T-helper 22 cell (primary cell): Measurements from ENCODE around the gene MPI.
A peak's percentile ranks its signal among the peaks of the same experiment; 100 is the strongest.

Source experiments
- DNase-seq: peaks from one replicate; pipeline ENCODE4 v3.0.0-alpha.2; 2020; ENCODE audit warnings: low read depth

The MPI gene

GRCh38 chr15:74889883-74890664, at the start of gene MPI:
MPI (plus strand) TSS chr15:74890042; CDS start chr15:74890074, 32 bp downstream.
- peak; percentile 74 for DNase-seq

GRCh38 chr15:74840851-74841775, 48.7 kb upstream of the MPI start:
- no peak for DNase-seq

GRCh38 chr15:74841891-74842373, 47.9 kb upstream of the MPI start:
- DNase-seq, result no peak

- peak; percentile 90 for DNase-seq
Observed at GRCh38 chr15:74842581-74843444, 47.0 kb upstream of the MPI start, which contains the start of gene ULK3. ULK3 (minus strand) TSS chr15:74843156; CDS start chr15:74843105, 51 bp downstream.

- DNase-seq, result no peak
Observed at GRCh38 chr15:74843445-74843828, 46.4 kb upstream of the MPI start.

GRCh38 chr15:74843891-74844299, 45.9 kb upstream of the MPI start:
- DNase-seq, result no peak

- DNase-seq, result no peak
Observed at GRCh38 chr15:74844319-74845207, 45.3 kb upstream of the MPI start.

GRCh38 chr15:74845208-74845568, 44.7 kb upstream of the MPI start:
- no peak for DNase-seq

- DNase-seq, result no peak
Observed at GRCh38 chr15:74845581-74845980, 44.3 kb upstream of the MPI start.

GRCh38 chr15:74847432-74847831, 42.4 kb upstream of the MPI start:
- DNase-seq, result no peak

GRCh38 chr15:74850393-74850792, 39.4 kb upstream of the MPI start:
- DNase-seq, result no peak

GRCh38 chr15:74851960-74852359, 37.9 kb upstream of the MPI start:
- no peak for DNase-seq

GRCh38 chr15:74854453-74855022, 35.3 kb upstream of the MPI start:
- DNase-seq, result no peak

- no peak for DNase-seq
Observed at GRCh38 chr15:74855857-74856256, 34.0 kb upstream of the MPI start.

GRCh38 chr15:74856537-74856936, 33.3 kb upstream of the MPI start:
- no peak for DNase-seq

GRCh38 chr15:74857082-74857655, 32.7 kb upstream of the MPI start:
- DNase-seq, result no peak

- DNase-seq, result no peak
Observed at GRCh38 chr15:74857671-74858368, 32.0 kb upstream of the MPI start.

- no peak for DNase-seq
Observed at GRCh38 chr15:74858369-74858740, 31.5 kb upstream of the MPI start.

GRCh38 chr15:74863239-74864056, 26.4 kb upstream of the MPI start:
- no peak for DNase-seq
